Measurements from ENCODE around the gene ZNF232. TPM values are rescaled to one million over a fixed set of nuclear protein-coding genes. Genes with fewer than 3 reads are reported as not detected.

Gene ZNF232
- total and polyA plus RNA-seq, 10 donors, result 5.6 to 11.4 (median 9.6) TPM

- intact Hi-C loops (cut with DNase I; ENCODE audit: low total_unique reads), result no loop called here
- H3K27me3 ChIP-seq (replicated peaks in 1 of 7), result peaks cover 5 to 72% (median 26%) of the 10 kb centered on the region in 7 donors
- peaks cover 0 to 28% (median 16%) of the 10 kb centered on the region in 6 donors for H3K4me1 ChIP-seq
- no peak overlapping the region for H3K27ac ChIP-seq
- no peak overlapping the region for H3K4me3 ChIP-seq
- no peaks in the 10 kb centered on the region for H3K36me3 ChIP-seq
- no peak for TF ChIP-seq CTCF (IDR thresholded peaks at IDR 0.05 in 8 of 11, conservative IDR thresholded peaks at IDR 0.05 in 3 of 11)
- no peak for TF ChIP-seq POLR2A (IDR thresholded peaks at IDR 0.05)
- no peak for TF ChIP-seq POLR2AphosphoS5 (IDR thresholded peaks at IDR 0.05)
- 75 to 89% (median 85%) methylated on average over 7 of the region's 7 CpGs for WGBS, 5 donors
- peaks cover 0 to 9% (median 0%) of the 10 kb centered on the region in 8 donors for H3K9me3 ChIP-seq
- DNase-seq, result no peak
Measured at GRCh38 chr17:5120036-5120435, 8.4 kb upstream of the ZNF232 start.

- WGBS, 5 donors, result 84 to 94% (median 89%) methylated on average over 4 to 6 of the region's 6 CpGs
- Histone ChIP-seq H3K4me1 (peaks cover 0 to 25% (median 15%) of the 10 kb centered on the region in 6 donors), H3K27me3 (replicated peaks in 1 of 7) (peaks cover 5 to 65% (median 23%) of the 10 kb centered on the region in 7 donors), H3K27ac (no peak overlapping the region), H3K36me3 (peaks cover 0 to 13% (median 10%) of the 10 kb centered on the region in 6 donors), H3K4me3 (no peak overlapping the region), H3K9me3 (peaks cover 0 to 9% (median 0%) of the 10 kb centered on the region in 8 donors)
- DNase-seq, result no peak
- TF ChIP-seq POLR2A (IDR thresholded peaks at IDR 0.05) (no peak), CTCF (IDR thresholded peaks at IDR 0.05 in 8 of 11, conservative IDR thresholded peaks at IDR 0.05 in 3 of 11) (no peak), POLR2AphosphoS5 (IDR thresholded peaks at IDR 0.05) (no peak)
- intact Hi-C loops (cut with DNase I; ENCODE audit: low total_unique reads), result no loop called here
Measured at GRCh38 chr17:5118219-5118618, 6.5 kb upstream of the ZNF232 start.

GRCh38 chr17:5115673-5116651 lies 4.3 kb upstream of the ZNF232 start, which contains the start of gene USP6:
USP6 (plus strand) TSS chr17:5116032; CDS start chr17:5130368, 14,336 bp downstream.
- Histone ChIP-seq H3K36me3 (peaks cover 0 to 13% (median 10%) of the 10 kb centered on the region in 6 donors), H3K27me3 (replicated peaks in 1 of 7) (peaks cover 5 to 43% (median 12%) of the 10 kb centered on the region in 7 donors), H3K4me3 (peak within 1 kb of the TSS in 2 of 8 donors; percentile 35 to 39), H3K27ac (peak within 1 kb of the TSS in 1 of 8 donors; percentile 64), H3K9me3 (peaks cover 0 to 9% (median 0%) of the 10 kb centered on the region in 8 donors), H3K4me1 (peaks cover 0 to 31% (median 15%) of the 10 kb centered on the region in 6 donors)
- peak; percentile 70 for DNase-seq
- WGBS, 5 donors, result 26 to 39% (median 31%) methylated on average over 51 to 87 of the region's 87 CpGs
- TF ChIP-seq CTCF (IDR thresholded peaks at IDR 0.05 in 8 of 11, conservative IDR thresholded peaks at IDR 0.05 in 3 of 11), result no peak
- peak in 1 of 3 donors; percentile 21 for TF ChIP-seq POLR2AphosphoS5 (IDR thresholded peaks at IDR 0.05)
- intact Hi-C loops (cut with DNase I; ENCODE audit: low total_unique reads), result no loop called here

- no peak for DNase-seq
- intact Hi-C loops (cut with DNase I; ENCODE audit: low total_unique reads), result no loop called here
- Histone ChIP-seq H3K9me3 (peaks cover 0 to 15% (median 4%) of the 10 kb centered on the region in 8 donors), H3K27me3 (replicated peaks in 1 of 7) (peaks cover 2 to 18% (median 4%) of the 10 kb centered on the region in 7 donors), H3K27ac (peak overlapping the region in 3 of 8 donors; percentile 77 to 85 (median 81)), H3K36me3 (peaks cover 0 to 52% (median 31%) of the 10 kb centered on the region in 6 donors), H3K4me1 (peaks cover 0 to 34% (median 25%) of the 10 kb centered on the region in 6 donors), H3K4me3 (peak overlapping the region; percentile 60 to 93 (median 77))
- 18 to 23% (median 20%) methylated on average over 8 of the region's 8 CpGs for WGBS, 5 donors
- TF ChIP-seq POLR2A (IDR thresholded peaks at IDR 0.05), result no peak
- no peak for TF ChIP-seq POLR2AphosphoS5 (IDR thresholded peaks at IDR 0.05)
- no peak for TF ChIP-seq CTCF (IDR thresholded peaks at IDR 0.05 in 8 of 11, conservative IDR thresholded peaks at IDR 0.05 in 3 of 11)
Measured at GRCh38 chr17:5110816-5111215, 862 bp downstream of the ZNF232 start.
